Left ventricle myocardium inferior (tissue), 1 donor: ENCODE results near the gene AKAP13. TPM values are rescaled to one million over a fixed set of nuclear protein-coding genes. Genes with fewer than 3 reads are reported as not detected.

Source experiments
- DNase-seq: peaks from one replicate; pipeline ENCODE4 v3.0.0-alpha.2; 2020
- H3K27ac ChIP-seq: fragments of 200-600 bp; replicated peaks from 2 replicates; pipeline ENCODE4 v1.8.0; 2021
- H3K27me3 ChIP-seq: fragments of 200-600 bp; 2 replicates; pipeline ENCODE4 v1.8.0; 2021; ENCODE audit warnings: low read depth
- H3K36me3 ChIP-seq: fragments of 200-600 bp; 2 replicates; pipeline ENCODE4 v1.8.0; 2021
- H3K4me1 ChIP-seq: fragments of 200-600 bp; 2 replicates; pipeline ENCODE4 v1.8.0; 2021
- H3K4me3 ChIP-seq: fragments of 200-600 bp; 2 replicates; pipeline ENCODE4 v1.8.0; 2021; ENCODE audit warnings: mild to moderate bottlenecking, moderate library complexity
- H3K9me3 ChIP-seq: fragments of 200-600 bp; replicated peaks from 2 replicates; pipeline ENCODE4 v1.8.0; 2021
- CTCF ChIP-seq: fragments of 200-600 bp; IDR thresholded peaks from 2 replicates; pipeline ENCODE4 v1.8.0; 2021; ENCODE audit warnings: antibody characterized with exemption, mild to moderate bottlenecking, borderline replicate concordance
- intact Hi-C: fragments of 100-400 bp; cut with micrococcal nuclease; formaldehyde crosslinking; loops from one replicate; pipeline ENCODE4 v1.11.0; 2022
- total RNA-seq: library from RNA; stranded (reverse); fragmentation: NEBNext Ultra II Directional; extraction: Animal tissue kit (Norgen Biotek cat#: 25700); gene quantifications from one replicate; pipeline ENCODE4 v1.2.1, GENCODE V29; 2021
- donor health status: DM: no; HTN: yes; CAD: no; lungs with severe emphysema.

AKAP13 gene
- total RNA-seq, 1 donor from 2014 or later: 331 TPM

DNA sequence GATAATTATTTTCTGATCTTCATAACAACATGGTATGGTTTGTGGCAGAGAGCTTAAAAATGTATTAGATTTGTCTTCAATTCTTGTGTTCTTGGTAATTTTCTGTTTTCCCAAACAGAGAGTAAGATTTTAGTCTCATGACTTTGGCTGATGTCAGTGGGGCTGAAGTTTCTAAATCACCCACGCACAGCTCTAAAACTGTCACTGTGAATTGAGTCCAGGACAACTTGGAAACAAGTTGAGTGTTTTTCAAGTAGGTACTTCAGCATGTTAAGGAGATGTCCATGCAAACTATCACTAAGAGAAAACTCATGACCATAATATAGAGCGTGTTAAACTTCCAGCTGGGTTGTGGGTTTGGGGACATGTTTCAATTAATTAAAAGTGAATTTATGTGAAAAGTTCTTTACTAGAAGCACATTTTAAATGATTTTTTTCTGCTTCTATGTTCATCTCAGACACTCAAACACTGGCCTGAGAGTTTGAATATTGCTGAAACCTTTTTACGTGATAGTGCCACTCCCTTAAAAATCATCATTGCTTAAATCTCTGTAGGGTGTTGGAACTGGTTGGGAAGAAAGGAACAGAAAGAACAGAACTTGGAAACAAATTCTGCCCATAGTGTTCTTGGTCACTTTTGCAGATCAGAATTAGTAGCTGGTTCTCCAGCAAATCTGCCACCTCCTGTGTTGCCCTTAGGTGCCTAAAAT, 324.5 kb downstream of the AKAP13 start:
- Histone ChIP-seq H3K4me3 (peak overlapping the region; percentile 21), H3K4me1 (peaks cover 96% of the 10 kb centered on the region), H3K36me3 (peaks cover 33% of the 10 kb centered on the region), H3K9me3 (no peaks in the 10 kb centered on the region), H3K27me3 (no peaks in the 10 kb centered on the region), H3K27ac (peak overlapping the region; percentile 94)
- TF ChIP-seq CTCF: no peak
- intact Hi-C loops: no loop called here
- no peak for DNase-seq

DNA sequence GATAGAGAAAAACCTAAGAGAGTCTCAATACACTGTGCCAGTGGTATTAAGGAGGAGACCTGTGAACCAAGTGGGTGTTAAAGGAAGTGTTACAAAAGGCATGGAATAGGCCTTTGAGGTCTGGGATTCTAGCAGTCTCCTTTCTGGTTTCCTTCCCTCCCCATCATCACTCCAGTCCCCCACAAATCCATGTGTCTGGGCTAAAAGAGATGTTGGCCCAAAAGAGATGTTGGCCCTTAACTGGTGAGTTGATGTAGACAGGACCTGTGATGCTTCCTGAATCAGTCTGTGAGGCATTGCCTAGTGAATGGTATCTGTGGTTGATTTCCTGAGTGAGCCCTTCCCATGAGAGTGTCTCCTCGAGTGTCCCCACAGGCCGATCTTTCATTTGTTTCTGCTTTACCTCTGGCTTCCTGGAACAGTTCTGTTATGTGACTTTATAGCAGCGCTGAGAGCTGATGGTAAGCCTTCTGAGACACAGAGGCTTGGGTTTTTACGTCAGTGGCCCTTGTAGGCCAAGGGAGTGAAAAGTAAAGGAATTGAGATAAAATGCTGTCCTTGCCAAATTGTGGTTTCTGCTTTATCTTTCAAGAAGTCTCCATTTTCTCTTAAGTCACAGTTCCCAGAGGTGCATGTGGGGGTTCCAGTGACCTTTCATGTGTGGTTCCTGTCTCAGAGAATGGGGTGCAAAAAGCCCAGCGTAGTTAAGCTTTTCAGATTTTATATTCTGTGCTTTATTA, 326.5 kb downstream of the AKAP13 start:
- H3K27ac ChIP-seq: peak overlapping the region; percentile 94
- no peaks in the 10 kb centered on the region for H3K9me3 ChIP-seq
- H3K4me3 ChIP-seq: peak overlapping the region; percentile 50
- peaks cover 36% of the 10 kb centered on the region for H3K36me3 ChIP-seq
- no peak for DNase-seq
- H3K4me1 ChIP-seq: peaks cover 85% of the 10 kb centered on the region
- intact Hi-C loops: no loop called here
- TF ChIP-seq CTCF: no peak
- H3K27me3 ChIP-seq: no peaks in the 10 kb centered on the region

DNA sequence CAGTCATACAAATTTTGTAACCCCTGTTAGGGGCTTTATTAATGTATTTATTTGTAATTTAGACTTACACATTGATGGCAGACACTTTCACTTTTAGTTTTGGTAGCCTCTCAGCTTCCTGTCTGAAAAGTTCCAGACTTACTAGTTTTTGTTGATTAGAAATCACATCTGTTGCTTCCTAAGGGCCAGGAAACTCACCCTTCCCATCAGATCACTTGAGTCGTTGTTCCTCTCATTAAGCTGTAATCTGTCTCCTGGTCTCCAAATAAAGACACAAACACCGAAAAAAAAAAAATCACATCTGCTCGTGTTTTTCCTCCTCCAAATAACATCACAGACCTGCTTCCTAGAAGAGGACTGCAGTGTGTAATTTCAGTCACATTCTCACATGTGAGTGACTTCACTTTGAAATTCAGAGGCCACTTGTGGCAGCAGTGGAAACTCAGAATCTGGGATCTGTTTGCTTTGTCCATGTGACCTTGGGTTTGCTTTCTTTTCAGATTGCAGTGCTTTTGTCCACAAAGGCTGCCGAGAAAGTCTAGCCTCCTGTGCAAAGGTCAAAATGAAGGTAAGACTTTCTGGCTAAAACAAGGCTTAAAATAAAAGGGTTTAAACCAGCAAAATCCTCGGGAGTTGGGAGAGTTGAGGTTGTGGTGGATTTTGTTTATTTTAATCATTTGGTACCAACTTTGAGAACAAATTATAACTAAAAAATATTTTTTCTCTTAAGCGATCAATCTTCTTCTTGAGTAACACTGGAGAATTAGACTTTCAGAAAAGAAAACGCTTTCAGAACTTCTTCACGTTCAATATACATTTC, 327.3 kb downstream of the AKAP13 start:
- Histone ChIP-seq H3K9me3 (no peaks in the 10 kb centered on the region), H3K4me3 (peak overlapping the region; percentile 50), H3K4me1 (peaks cover 77% of the 10 kb centered on the region), H3K27ac (peak overlapping the region; percentile 94), H3K27me3 (no peaks in the 10 kb centered on the region), H3K36me3 (peaks cover 44% of the 10 kb centered on the region)
- no peak for TF ChIP-seq CTCF
- no peak for DNase-seq
- intact Hi-C loops: no loop called here

DNA sequence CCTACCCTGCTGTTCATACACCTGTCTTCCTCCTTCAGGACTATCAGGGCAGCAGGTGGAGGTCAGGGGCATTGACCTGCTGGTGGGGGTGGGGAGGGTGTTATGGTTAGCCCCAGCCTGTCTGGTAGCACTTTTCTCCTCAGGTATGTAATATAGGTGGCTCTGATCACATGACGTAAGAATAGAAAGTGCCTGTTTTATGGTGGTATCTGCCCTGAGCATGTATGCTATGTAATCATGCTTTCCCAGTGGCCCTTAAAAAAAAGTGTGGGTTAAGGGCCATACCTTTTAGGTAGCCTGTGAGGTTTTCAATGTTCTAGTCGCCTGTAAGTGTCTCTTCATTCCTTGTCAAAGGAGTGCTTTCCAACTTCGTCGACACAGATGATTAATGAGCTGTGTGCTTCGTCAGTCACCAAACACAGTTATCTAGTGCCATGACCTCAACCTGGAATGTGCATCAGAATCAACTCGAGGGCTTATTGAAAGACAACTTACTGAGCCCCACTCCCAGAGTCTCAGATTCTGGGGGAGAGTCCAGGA, 328.1 kb downstream of the AKAP13 start:
- no peak for DNase-seq
- peak overlapping the region; percentile 50 for H3K4me3 ChIP-seq
- H3K9me3 ChIP-seq: no peaks in the 10 kb centered on the region
- H3K27me3 ChIP-seq: no peaks in the 10 kb centered on the region
- H3K4me1 ChIP-seq: peaks cover 75% of the 10 kb centered on the region
- peak overlapping the region; percentile 94 for H3K27ac ChIP-seq
- H3K36me3 ChIP-seq: peaks cover 51% of the 10 kb centered on the region
- intact Hi-C loops: no loop called here
- no peak for TF ChIP-seq CTCF

GRCh38 chr15:85709250-85709649, 328.8 kb downstream of the AKAP13 start:
- Histone ChIP-seq H3K4me1 (peaks cover 74% of the 10 kb centered on the region), H3K27ac (peak overlapping the region; percentile 94)
- intact Hi-C loops: no loop called here

More at GRCh38 chr15:85709250-85709649, 328.8 kb downstream of the AKAP13 start:
- H3K9me3 ChIP-seq: no peaks in the 10 kb centered on the region
- peaks cover 58% of the 10 kb centered on the region for H3K36me3 ChIP-seq
- DNase-seq: no peak
- no peaks in the 10 kb centered on the region for H3K27me3 ChIP-seq
- TF ChIP-seq CTCF: no peak
- H3K4me3 ChIP-seq: no peak overlapping the region
